Neuronal stem cell (in vitro differentiated cells): ENCODE data around the gene KCTD2.
"Not testable (repeated sequence)": the region's sequence is repeated elsewhere in the genome, so short reads cannot be mapped to it uniquely, and the experiment has no call there.

Experiments used
- DNase-seq: peaks from one replicate; pipeline ENCODE4 v3.0.0-alpha.2; 2013; ENCODE audit warnings: low spot score
- H2AFZ ChIP-seq: one replicate; pipeline ENCODE4 v1.6.1; 2013; ENCODE audit warnings: mild to moderate bottlenecking, low read length, inconsistent platforms
- H2AK5ac ChIP-seq: 2 replicates; pipeline ENCODE4 v1.6.1; 2013; ENCODE audit warnings: low read depth, mild to moderate bottlenecking, inconsistent platforms, low read length, moderate library complexity, mixed read lengths
- H2BK120ac ChIP-seq: 2 replicates; pipeline ENCODE4 v1.6.1; 2013; ENCODE audit warnings: low read depth, mild to moderate bottlenecking, inconsistent platforms, low read length, moderate library complexity, mixed read lengths
- H2BK12ac ChIP-seq: one replicate; pipeline ENCODE4 v1.6.1; 2013; ENCODE audit warnings: low read length, inconsistent platforms
- H2BK15ac ChIP-seq: 2 replicates; pipeline ENCODE4 v1.6.1; 2013; ENCODE audit warnings: mild to moderate bottlenecking, low read length, inconsistent platforms, mixed read lengths
- H2BK5ac ChIP-seq: one replicate; pipeline ENCODE4 v1.6.1; 2013; ENCODE audit warnings: inconsistent platforms, mild to moderate bottlenecking, low read length, moderate library complexity
- H3K14ac ChIP-seq: one replicate; pipeline ENCODE4 v1.6.1; 2013; ENCODE audit warnings: low read length, inconsistent platforms
- H3K18ac ChIP-seq: 2 replicates; pipeline ENCODE4 v1.6.1; 2013; ENCODE audit warnings: low read length, inconsistent platforms
- H3K23ac ChIP-seq: 2 replicates; pipeline ENCODE4 v1.6.1; 2013; ENCODE audit warnings: low read depth, mild to moderate bottlenecking, mixed read lengths, low read length, inconsistent platforms; ENCODE audit not compliant: poor library complexity
- H3K27ac ChIP-seq: replicated peaks from 3 replicates; pipeline ENCODE4 v1.5.1; 2013; ENCODE audit warnings: low read length, inconsistent platforms
- H3K27me3 ChIP-seq, 3 experiments: 2 replicates each; pipeline ENCODE4 v1.6.1; 2013; ENCODE audit warnings: low read length in 3 of 3, mild to moderate bottlenecking in 2 of 3, inconsistent platforms in 1 of 3, low read depth in 1 of 3, mixed read lengths in 1 of 3, moderate library complexity in 1 of 3; ENCODE audit not compliant: control insufficient read depth in 3 of 3, insufficient read depth in 3 of 3
- H3K36me3 ChIP-seq, 2 donors: replicated peaks in 1 of 2; 2 replicates each; pipeline ENCODE4 v1.6.1; 2013; ENCODE audit warnings: low read length in 2 of 2; ENCODE audit not compliant: control insufficient read depth in 2 of 2, insufficient read depth in 2 of 2
- H3K4ac ChIP-seq: 2 replicates; pipeline ENCODE4 v1.6.1; 2013; ENCODE audit warnings: inconsistent platforms, mild to moderate bottlenecking, low read length, moderate library complexity
- H3K4me1 ChIP-seq, 2 donors: 1 replicate in 1 of 2; 2 replicates in 1 of 2; pipeline ENCODE4 v1.6.1; 2013; ENCODE audit warnings: low read length in 2 of 2, low read depth in 1 of 2; ENCODE audit not compliant: control insufficient read depth in 2 of 2, insufficient read depth in 1 of 2
- H3K4me2 ChIP-seq: one replicate; pipeline ENCODE4 v1.6.1; 2013; ENCODE audit warnings: mild to moderate bottlenecking, low read length, inconsistent platforms; ENCODE audit not compliant: insufficient read depth, poor library complexity, severe bottlenecking
- H3K4me3 ChIP-seq, 2 donors: 2 replicates each; pipeline ENCODE4 v1.5.1; 2013; ENCODE audit warnings: low read length in 2 of 2, mild to moderate bottlenecking in 2 of 2, inconsistent platforms in 1 of 2, moderate library complexity in 1 of 2
- H3K79me1 ChIP-seq: one replicate; pipeline ENCODE4 v1.6.1; 2013; ENCODE audit warnings: low read depth, mild to moderate bottlenecking, inconsistent platforms, low read length, moderate library complexity
- H3K9ac ChIP-seq: one replicate; pipeline ENCODE4 v1.6.1; 2013; ENCODE audit warnings: mild to moderate bottlenecking, low read depth, low read length, inconsistent platforms; ENCODE audit not compliant: poor library complexity
- H3K9me3 ChIP-seq, 2 donors: replicated peaks in 1 of 2; 2 replicates each; pipeline versions ENCODE3 to v1.6.1; 2013; ENCODE audit warnings: low read length in 2 of 2, mild to moderate bottlenecking in 2 of 2, inconsistent platforms in 1 of 2, low read depth in 1 of 2, mixed read lengths in 1 of 2, moderate library complexity in 1 of 2; ENCODE audit not compliant: control insufficient read depth in 2 of 2, insufficient read depth in 1 of 2
- H4K8ac ChIP-seq: one replicate; pipeline ENCODE4 v1.6.1; 2013; ENCODE audit warnings: low read depth, mild to moderate bottlenecking, inconsistent platforms, low read length, moderate library complexity
- H4K91ac ChIP-seq: one replicate; pipeline ENCODE4 v1.6.1; 2013; ENCODE audit warnings: low read length, low read depth, mild to moderate bottlenecking, inconsistent platforms; ENCODE audit not compliant: poor library complexity
- WGBS, 2 donors: extraction: QIAGEN DNeasy Blood & Tissue Kit; methylation state at CpG; one replicate each; pipeline ENCODE4 v1.1.7; 2013; ENCODE audit warnings: missing lambda C conversion rate in 2 of 2, mixed read lengths in 1 of 2; ENCODE audit not compliant: insufficient read length in 2 of 2, insufficient replicate concordance in 1 of 2; ENCODE audit errors: extremely low coverage in 2 of 2; 5-methylcytosine and 5-hydroxymethylcytosine counted together

The KCTD2 gene

DNA sequence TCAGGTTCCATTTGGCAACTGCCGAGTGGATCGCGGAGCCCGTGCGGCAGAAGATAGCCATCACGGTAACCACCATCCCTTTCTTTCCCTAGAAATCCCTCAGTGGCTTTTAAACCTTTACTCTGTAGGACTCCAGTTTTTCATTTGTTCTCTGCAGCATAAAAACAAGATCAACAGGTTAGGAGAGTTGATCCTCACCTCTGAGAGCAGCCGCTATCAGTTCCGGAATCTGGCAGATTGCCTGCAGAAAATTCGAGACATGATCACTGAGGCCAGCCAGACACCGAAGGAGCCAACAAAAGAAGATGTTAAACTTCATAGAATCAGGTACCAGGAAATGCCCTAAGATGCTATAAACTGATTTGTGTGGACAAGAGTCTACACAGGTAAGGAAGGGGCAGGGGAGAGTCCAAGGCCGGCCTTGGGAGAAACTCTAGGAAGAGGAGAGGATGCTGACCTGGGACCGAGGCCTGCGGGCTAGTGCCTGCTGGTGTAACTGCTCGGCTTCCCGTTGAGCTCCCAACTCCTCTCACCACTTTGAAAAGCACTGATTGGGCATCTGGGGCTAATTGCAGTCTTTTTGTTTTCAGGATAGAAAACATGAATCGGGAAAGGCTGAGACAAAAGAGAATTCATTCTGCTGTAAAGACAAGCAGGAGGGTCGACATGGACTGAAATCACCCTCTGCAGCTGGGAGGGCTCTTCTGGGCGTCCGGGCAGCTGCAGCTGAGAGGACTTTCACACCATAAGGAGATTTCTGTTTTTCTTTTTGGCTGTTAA lies 26.5 kb upstream of the KCTD2 start:
- H3K4me1 ChIP-seq: no peaks in the 10 kb centered on the region
- no peak overlapping the region for H3K4me3 ChIP-seq
- H3K23ac ChIP-seq: no peak overlapping the region
- no peak overlapping the region for H2BK12ac ChIP-seq
- no peak overlapping the region for H3K18ac ChIP-seq
- H3K4ac ChIP-seq: no peak overlapping the region
- H3K14ac ChIP-seq: no peak overlapping the region
- H4K91ac ChIP-seq: no peak overlapping the region
- no peak overlapping the region for H2BK5ac ChIP-seq
- H3K9ac ChIP-seq: no peak overlapping the region
- H2BK15ac ChIP-seq: no peak overlapping the region
- peaks cover 30 to 53% of the 10 kb centered on the region in 2 donors for H3K36me3 ChIP-seq
- WGBS, 2 donors: no CpG with 5 or more reads among the region's 19 CpGs
- no peak overlapping the region for H4K8ac ChIP-seq
- no peak overlapping the region for H3K4me2 ChIP-seq
- H3K27ac ChIP-seq: no peak overlapping the region
- H3K79me1 ChIP-seq: no peaks in the 10 kb centered on the region
- no peak overlapping the region for H2AK5ac ChIP-seq
- DNase-seq: no peak
- peaks cover 0 to 2% of the 10 kb centered on the region in 2 donors for H3K9me3 ChIP-seq
- H2BK120ac ChIP-seq: no peak overlapping the region
- no peak overlapping the region for H2AFZ ChIP-seq
- no peaks in the 10 kb centered on the region for H3K27me3 ChIP-seq

DNA sequence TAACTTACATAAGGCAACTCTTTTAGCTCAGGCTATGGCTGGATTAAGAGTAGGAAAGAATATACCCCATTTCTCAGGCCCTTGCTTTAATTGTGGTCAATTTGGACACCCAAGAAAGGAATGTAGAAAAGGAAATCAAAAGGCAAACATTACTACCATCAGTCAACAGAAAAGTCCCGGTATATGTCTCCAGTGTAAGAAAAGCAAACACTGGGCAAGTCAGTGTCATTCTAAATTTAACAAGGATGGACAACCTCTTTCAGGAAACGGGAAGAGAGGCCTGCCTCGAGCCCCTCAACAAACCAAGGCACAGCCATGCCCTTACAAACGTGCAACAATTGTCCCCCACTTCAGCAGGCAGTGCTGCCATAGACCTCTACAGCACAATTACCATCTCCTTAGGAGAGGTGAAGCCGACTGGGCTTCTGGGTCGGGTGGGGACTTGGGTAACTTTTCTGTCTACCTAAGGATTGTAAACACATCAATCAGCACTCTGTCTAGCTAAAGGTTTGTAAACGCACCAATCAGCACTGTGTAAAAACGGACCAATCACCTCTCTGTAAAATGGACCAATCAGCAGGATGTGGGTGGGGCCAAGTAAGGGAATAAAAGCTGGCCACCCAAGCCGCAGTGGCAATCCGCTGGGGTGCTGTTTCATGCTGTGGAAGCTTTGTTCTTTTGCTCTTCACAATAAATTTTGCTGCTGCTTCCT lies 22.2 kb upstream of the KCTD2 start:
- H3K4me3 ChIP-seq: no peak overlapping the region
- no CpG with 5 or more reads among the region's 10 CpGs for WGBS, 2 donors
- no peak overlapping the region for H4K91ac ChIP-seq

DNA sequence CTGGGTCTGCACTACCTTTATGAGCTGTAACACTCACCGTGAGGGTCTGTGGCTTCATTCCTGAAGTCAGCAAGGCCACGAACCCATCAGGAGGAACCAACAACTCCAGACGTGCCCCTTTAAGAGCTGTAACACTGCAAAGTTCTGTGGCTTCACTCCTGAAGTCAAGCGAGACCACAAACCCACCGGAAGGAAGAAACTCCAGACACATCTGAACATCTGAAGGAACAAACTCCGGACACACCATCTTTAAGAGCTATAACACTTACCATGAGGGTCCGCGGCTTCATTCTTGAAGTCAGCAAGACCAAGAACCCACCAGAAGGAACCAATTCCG lies 21.7 kb upstream of the KCTD2 start:
- H3K9ac ChIP-seq, H2AFZ ChIP-seq, H3K4me3 ChIP-seq, H3K4ac ChIP-seq, H3K14ac ChIP-seq, H2AK5ac ChIP-seq, H3K9me3 ChIP-seq, H4K8ac ChIP-seq, H3K27me3 ChIP-seq, H3K23ac ChIP-seq, H2BK5ac ChIP-seq, H3K4me1 ChIP-seq, H2BK15ac ChIP-seq, H3K79me1 ChIP-seq, H3K4me2 ChIP-seq, DNase-seq, H4K91ac ChIP-seq, H2BK12ac ChIP-seq, H2BK120ac ChIP-seq, H3K18ac ChIP-seq, H3K27ac ChIP-seq: not testable (repeated sequence)
- peaks cover 19 to 25% of the 10 kb centered on the region in 2 donors for H3K36me3 ChIP-seq
- WGBS, 2 donors: no CpG with 5 or more reads among the region's 9 CpGs

More for the DNA sequence above, 22.2 kb upstream of the KCTD2 start:
- H2AFZ ChIP-seq: no peak overlapping the region
- no peak overlapping the region for H3K4me2 ChIP-seq
- H3K79me1 ChIP-seq: no peaks in the 10 kb centered on the region
- H3K4me1 ChIP-seq: no peaks in the 10 kb centered on the region
- H4K8ac ChIP-seq: no peak overlapping the region
- H3K18ac ChIP-seq: no peak overlapping the region
- H3K4ac ChIP-seq: no peak overlapping the region
- H2AK5ac ChIP-seq: no peak overlapping the region
- H2BK120ac ChIP-seq: no peak overlapping the region
- H3K23ac ChIP-seq: no peak overlapping the region
- peaks cover 21 to 30% of the 10 kb centered on the region in 2 donors for H3K36me3 ChIP-seq
- no peak overlapping the region for H3K27ac ChIP-seq
- H3K9me3 ChIP-seq: peaks cover 0 to 4% of the 10 kb centered on the region in 2 donors
- no peak overlapping the region for H3K9ac ChIP-seq
- H2BK12ac ChIP-seq: no peak overlapping the region
- no peak overlapping the region for H2BK15ac ChIP-seq
- H3K14ac ChIP-seq: no peak overlapping the region
- H3K27me3 ChIP-seq: no peaks in the 10 kb centered on the region
- H2BK5ac ChIP-seq: no peak overlapping the region
- DNase-seq: no peak

DNA sequence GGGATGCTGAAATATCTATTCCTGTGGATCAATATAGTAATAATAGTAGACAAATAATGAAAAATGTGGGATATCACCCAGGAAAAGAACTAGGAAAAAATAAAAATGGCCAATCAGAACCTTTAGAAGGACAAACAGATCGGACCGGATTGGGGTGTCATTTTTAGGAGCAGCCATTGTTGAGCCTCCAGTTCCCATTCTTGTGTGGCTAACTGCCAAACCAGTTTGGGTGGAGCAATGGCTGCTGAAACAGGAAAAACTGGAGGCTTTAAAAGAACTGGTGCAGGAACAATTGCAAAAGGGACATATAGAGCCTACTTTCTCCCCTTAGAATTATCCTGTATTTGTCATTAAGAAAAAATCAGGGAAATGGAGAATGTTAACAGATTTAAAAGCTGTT lies 20.4 kb upstream of the KCTD2 start:
- H3K4ac ChIP-seq, H4K91ac ChIP-seq, H2AFZ ChIP-seq, H2BK15ac ChIP-seq, H3K9me3 ChIP-seq, H3K79me1 ChIP-seq, H3K23ac ChIP-seq, DNase-seq, H3K18ac ChIP-seq, H2BK5ac ChIP-seq, H3K14ac ChIP-seq, H2AK5ac ChIP-seq, H3K27me3 ChIP-seq, H2BK120ac ChIP-seq, H3K4me1 ChIP-seq, H3K4me2 ChIP-seq, H3K27ac ChIP-seq, H3K4me3 ChIP-seq, H4K8ac ChIP-seq, H2BK12ac ChIP-seq, H3K9ac ChIP-seq: not testable (repeated sequence)
- WGBS, 2 donors: no CpG with 5 or more reads among the region's 2 CpGs
- peaks cover 9 to 12% of the 10 kb centered on the region in 2 donors for H3K36me3 ChIP-seq
